ENCODE measurements around the gene ZCCHC14. TPM values are rescaled to one million over a fixed set of nuclear protein-coding genes. Genes with fewer than 3 reads are reported as not detected.

Gene ZCCHC14
- total and polyA plus RNA-seq, 2 of the 8 experiments (the other 6 are each of a cell fraction or from before 2014, with no cell fraction given), result 8.2 to 28.2 TPM

- TF ChIP-seq CTCF (IDR thresholded peaks at IDR 0.05; ENCODE audit: control extremely low read depth in 1 of 3, insufficient read depth in 1 of 3, low read depth in 1 of 3, low read length in 3 of 3) (no peak), CHD7 (IDR thresholded peaks at IDR 0.05; ENCODE audit: insufficient replicate concordance, low read length) (no peak)
These were observed 52.9 kb downstream of the ZCCHC14 start (continued) for GRCh38 chr16:87439926-87440325.
